GM19467 (cell line): ENCODE measurements around the gene SAP30L.

ENCODE experiments used
- ATAC-seq: cut with Tn5 transposase; IDR thresholded peaks from one replicate; pipeline ENCODE4 v1.9.1; 2021; ENCODE audit warnings: mild to moderate bottlenecking, moderate library complexity; ENCODE audit not compliant: unreplicated experiment

The SAP30L gene

GRCh38 chr5:154505567-154505966, 59.8 kb downstream of the SAP30L start:
- ATAC-seq, result no peak

DNA sequence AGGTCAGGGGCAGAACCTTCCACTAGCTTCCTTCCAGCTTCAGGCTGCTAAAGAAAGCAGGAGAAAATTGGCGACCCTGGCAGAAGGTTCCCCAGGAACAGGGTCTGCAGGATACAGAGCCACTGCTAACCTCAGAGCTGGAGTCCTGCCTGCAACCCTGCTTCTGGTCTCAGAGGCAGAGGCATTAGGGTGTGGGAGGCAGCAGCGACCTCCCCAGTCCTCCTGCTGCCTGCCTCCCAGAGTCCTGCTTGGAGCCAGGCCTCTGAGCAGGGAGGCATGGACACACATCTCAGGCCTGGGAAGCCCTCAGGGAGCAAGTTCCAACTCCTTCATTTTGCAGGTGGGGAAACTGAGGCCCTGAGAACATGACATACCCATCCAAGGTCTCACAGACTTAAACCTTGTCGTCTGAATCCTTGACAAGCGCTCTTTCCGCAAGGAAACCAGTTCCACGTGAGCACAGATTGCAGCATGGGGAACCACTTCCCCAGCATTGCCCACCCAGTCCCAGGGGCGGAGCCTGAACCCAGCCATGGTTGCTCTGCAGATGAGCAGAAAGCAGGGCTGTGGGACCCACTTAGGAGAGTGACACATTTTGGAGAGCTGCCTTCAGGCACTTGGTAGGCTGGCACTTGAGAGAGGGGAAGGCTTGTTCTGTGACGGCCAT, 60.4 kb downstream of the SAP30L start:
- ATAC-seq, result no peak

DNA sequence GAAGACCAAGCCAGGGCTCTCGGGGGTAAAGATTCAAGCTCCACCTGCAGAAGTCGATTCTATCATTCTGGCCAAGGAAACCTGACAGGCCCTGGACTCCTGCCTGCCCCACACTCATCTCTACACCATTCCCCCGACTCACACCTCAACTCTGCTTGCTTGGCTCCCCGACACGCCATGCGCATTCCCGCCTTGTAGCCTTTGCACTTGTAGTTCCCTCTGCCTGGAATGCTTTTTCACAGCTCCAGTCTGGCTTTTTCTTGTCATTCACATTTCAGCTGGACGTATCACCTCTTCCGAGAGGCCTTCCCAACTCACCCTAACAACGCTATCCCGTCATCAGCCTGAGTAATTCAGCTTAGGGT, 60.9 kb downstream of the SAP30L start:
- ATAC-seq, result no peak

DNA sequence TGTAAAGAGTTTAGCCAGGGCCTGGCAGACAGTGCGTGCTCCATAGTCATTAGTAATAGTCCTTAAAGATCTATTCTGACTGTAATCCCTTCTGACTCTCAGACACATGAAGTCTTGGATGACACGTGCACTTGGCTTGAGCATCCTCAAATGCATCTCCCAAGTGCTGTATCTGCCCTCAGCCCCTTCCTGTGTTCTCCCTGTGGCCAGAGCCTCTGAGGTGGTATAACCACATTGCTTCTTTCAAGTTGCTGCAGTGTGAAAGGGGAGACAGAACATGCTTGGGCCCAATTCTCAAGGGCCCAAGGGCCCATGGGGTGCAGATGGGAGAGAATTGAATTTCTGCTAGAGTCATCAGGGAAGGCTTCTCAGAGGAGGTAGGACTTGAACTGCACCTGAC, 62.3 kb downstream of the SAP30L start:
- ATAC-seq, result no peak

- ATAC-seq, result no peak
These were observed 64.2 kb downstream of the SAP30L start for GRCh38 chr5:154509784-154510555.
